GM12872 (cell line): ENCODE results near the gene TNPO1.

ENCODE experiments used
- TF ChIP-seq, protein P1 (sequence below): IDR thresholded peaks from 3 replicates; pipeline ENCODE4 v1.5.1; 2011; ENCODE audit warnings: low read depth, mild to moderate bottlenecking, low read length, moderate library complexity; ENCODE audit not compliant: insufficient read depth

TNPO1 gene

DNA sequence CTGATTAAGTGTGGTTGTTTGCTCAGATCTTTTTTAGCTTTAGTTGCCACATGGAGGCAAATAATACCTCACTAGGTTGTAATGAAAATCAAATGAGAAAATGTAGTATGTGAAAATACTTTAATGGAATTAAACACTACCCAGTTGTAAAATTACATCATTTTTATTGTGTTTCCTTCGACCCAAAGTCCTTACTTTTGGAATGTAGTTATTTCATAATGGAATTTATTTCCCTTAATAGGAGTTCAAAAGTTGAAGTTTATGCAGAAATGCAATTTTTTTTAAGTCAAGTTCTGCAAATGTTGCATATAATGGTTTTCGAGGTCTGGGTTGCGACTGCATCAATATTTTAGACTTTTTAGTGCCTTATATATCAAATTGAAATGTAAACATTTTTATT lies 31.0 kb downstream of the TNPO1 start:
- TF ChIP-seq, protein P1, sequence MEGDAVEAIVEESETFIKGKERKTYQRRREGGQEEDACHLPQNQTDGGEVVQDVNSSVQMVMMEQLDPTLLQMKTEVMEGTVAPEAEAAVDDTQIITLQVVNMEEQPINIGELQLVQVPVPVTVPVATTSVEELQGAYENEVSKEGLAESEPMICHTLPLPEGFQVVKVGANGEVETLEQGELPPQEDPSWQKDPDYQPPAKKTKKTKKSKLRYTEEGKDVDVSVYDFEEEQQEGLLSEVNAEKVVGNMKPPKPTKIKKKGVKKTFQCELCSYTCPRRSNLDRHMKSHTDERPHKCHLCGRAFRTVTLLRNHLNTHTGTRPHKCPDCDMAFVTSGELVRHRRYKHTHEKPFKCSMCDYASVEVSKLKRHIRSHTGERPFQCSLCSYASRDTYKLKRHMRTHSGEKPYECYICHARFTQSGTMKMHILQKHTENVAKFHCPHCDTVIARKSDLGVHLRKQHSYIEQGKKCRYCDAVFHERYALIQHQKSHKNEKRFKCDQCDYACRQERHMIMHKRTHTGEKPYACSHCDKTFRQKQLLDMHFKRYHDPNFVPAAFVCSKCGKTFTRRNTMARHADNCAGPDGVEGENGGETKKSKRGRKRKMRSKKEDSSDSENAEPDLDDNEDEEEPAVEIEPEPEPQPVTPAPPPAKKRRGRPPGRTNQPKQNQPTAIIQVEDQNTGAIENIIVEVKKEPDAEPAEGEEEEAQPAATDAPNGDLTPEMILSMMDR = no peak

GRCh38 chr5:72847989-72848473 lies 31.6 kb downstream of the TNPO1 start:
- TF ChIP-seq, protein P1 = no peak

GRCh38 chr5:72848474-72849428 lies 32.3 kb downstream of the TNPO1 start:
- TF ChIP-seq, protein P1 = no peak

- TF ChIP-seq, protein P1 = no peak
Measured at GRCh38 chr5:72849546-72849945, 33.1 kb downstream of the TNPO1 start.

DNA sequence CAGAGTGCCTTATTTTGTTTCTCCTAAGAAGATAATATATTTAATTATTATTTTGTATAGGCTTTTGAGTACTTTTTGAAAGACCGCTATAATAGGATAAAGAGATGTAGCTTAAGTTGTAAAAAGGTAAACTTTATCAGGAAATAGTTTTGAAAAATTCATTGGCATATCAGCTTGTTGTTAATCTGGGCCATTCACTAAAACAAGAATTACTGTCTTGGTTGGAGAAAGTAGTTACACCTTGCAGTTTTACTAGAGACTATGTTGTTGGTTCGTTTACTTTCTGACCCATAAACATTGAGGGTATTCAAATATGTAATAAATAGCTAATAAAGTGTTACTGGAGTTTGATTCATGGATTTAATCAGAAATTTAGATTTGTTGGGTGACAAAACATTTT lies 33.7 kb downstream of the TNPO1 start:
- TF ChIP-seq, protein P1 = no peak

DNA sequence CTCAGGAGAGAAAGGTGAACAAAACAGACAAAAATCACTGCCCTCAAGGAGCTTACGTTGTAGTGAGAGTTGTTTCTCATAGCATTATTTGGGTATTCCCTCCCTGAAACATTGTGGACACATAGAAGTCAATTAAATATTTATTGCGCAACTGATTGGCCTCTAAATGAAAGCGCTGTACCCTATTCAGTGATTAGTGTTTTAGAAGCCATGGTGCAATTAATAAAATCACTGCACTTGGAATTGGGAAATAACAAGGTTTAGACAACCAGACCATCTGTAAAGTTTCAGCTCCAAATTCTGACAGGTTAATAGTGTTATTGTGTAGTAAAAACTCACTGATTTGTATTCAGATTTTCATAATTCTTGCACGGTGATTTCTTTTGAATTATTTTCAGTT lies 35.9 kb downstream of the TNPO1 start:
- TF ChIP-seq, protein P1 = no peak

- TF ChIP-seq, protein P1 = no peak
Measured at GRCh38 chr5:72854419-72854818, 38.0 kb downstream of the TNPO1 start.
